Chondrocyte (in vitro differentiated cells): ENCODE data around the gene FDPS. TPM values are rescaled to one million over a fixed set of nuclear protein-coding genes. Genes with fewer than 3 reads are reported as not detected.

Source experiments
- DNase-seq: peaks from one replicate; pipeline ENCODE4 v3.0.0; 2021; ENCODE audit warnings: mixed read lengths, low spot score
- H3K27ac Mint-ChIP-seq: one replicate; pipeline ENCODE4 v1.8.0; 2021; ENCODE audit warnings: mild to moderate bottlenecking, moderate library complexity, mixed read lengths; ENCODE audit not compliant: unreplicated experiment
- H3K27me3 Mint-ChIP-seq: 2 replicates; pipeline ENCODE4 v1.8.0; 2021; ENCODE audit warnings: low read depth, mixed read lengths
- H3K36me3 Mint-ChIP-seq: 2 replicates; pipeline ENCODE4 v1.8.0; 2021; ENCODE audit warnings: low read depth, mixed read lengths
- H3K4me1 Mint-ChIP-seq: 2 replicates; pipeline ENCODE4 v1.8.0; 2021; ENCODE audit warnings: low read depth, mild to moderate bottlenecking, mixed read lengths
- H3K4me3 Mint-ChIP-seq: one replicate; pipeline ENCODE4 v1.8.0; 2021; ENCODE audit warnings: mild to moderate bottlenecking, moderate library complexity, mixed read lengths; ENCODE audit not compliant: unreplicated experiment
- H3K9me3 Mint-ChIP-seq: 2 replicates; pipeline ENCODE4 v1.8.0; 2021; ENCODE audit warnings: low read depth, mixed read lengths
- CTCF ChIP-seq: fragments of 200-600 bp; sonication (generic); IDR thresholded peaks from 2 replicates; pipeline ENCODE4 v1.5.0; 2021; ENCODE audit warnings: antibody characterized with exemption, mild to moderate bottlenecking, moderate library complexity
- total RNA-seq: library from RNA; stranded (reverse); gene quantifications from 3 replicates; pipeline ENCODE4 v1.2.1, GENCODE V29; 2021

Gene FDPS
- total RNA-seq, 1 donor from 2014 or later: 122 TPM

- TF ChIP-seq CTCF: no peak
- DNase-seq: no peak
- Mint-ChIP-seq H3K27ac (no peak overlapping the region), H3K27me3 (no peaks in the 10 kb centered on the region), H3K36me3 (peaks cover 4% of the 10 kb centered on the region), H3K4me1 (peaks cover 17% of the 10 kb centered on the region), H3K4me3 (peak overlapping the region; percentile 75), H3K9me3 (no peaks in the 10 kb centered on the region)
Observed at GRCh38 chr1:155278689-155279160, 29.9 kb upstream of the FDPS start.

GRCh38 chr1:155279268-155279667, 29.4 kb upstream of the FDPS start:
- Mint-ChIP-seq H3K27me3 (no peaks in the 10 kb centered on the region), H3K36me3 (peaks cover 4% of the 10 kb centered on the region), H3K27ac (no peak overlapping the region), H3K4me1 (peaks cover 15% of the 10 kb centered on the region), H3K4me3 (no peak overlapping the region), H3K9me3 (no peaks in the 10 kb centered on the region)
- DNase-seq: no peak
- TF ChIP-seq CTCF: no peak

- Mint-ChIP-seq H3K9me3 (no peaks in the 10 kb centered on the region), H3K27me3 (no peaks in the 10 kb centered on the region), H3K36me3 (peaks cover 4% of the 10 kb centered on the region), H3K4me3 (no peak overlapping the region), H3K4me1 (peaks cover 7% of the 10 kb centered on the region), H3K27ac (no peak overlapping the region)
- DNase-seq: no peak
- no peak for TF ChIP-seq CTCF
Observed at GRCh38 chr1:155282488-155283091, 26.1 kb upstream of the FDPS start.

- no peak for DNase-seq
- no peak overlapping the region for H3K27ac Mint-ChIP-seq
- H3K9me3 Mint-ChIP-seq: no peaks in the 10 kb centered on the region
- TF ChIP-seq CTCF: no peak
- no peaks in the 10 kb centered on the region for H3K4me1 Mint-ChIP-seq
- H3K4me3 Mint-ChIP-seq: no peak overlapping the region
- H3K27me3 Mint-ChIP-seq: no peaks in the 10 kb centered on the region
- H3K36me3 Mint-ChIP-seq: peaks cover 4% of the 10 kb centered on the region
Observed at GRCh38 chr1:155284476-155284875, 24.2 kb upstream of the FDPS start.

- H3K27ac Mint-ChIP-seq: no peak overlapping the region
- H3K4me1 Mint-ChIP-seq: no peaks in the 10 kb centered on the region
- H3K9me3 Mint-ChIP-seq: no peaks in the 10 kb centered on the region
- no peak overlapping the region for H3K4me3 Mint-ChIP-seq
- peaks cover 4% of the 10 kb centered on the region for H3K36me3 Mint-ChIP-seq
- no peak for TF ChIP-seq CTCF
- H3K27me3 Mint-ChIP-seq: no peaks in the 10 kb centered on the region
- DNase-seq: no peak
Observed at GRCh38 chr1:155285063-155285462, 23.6 kb upstream of the FDPS start.
